Colonic mucosa (tissue), 4 donors: ENCODE results near the gene CACNA2D1. TPM values are rescaled to one million over a fixed set of nuclear protein-coding genes. Genes with fewer than 3 reads are reported as not detected.

ENCODE experiments used
- DNase-seq: peaks from one replicate; pipeline ENCODE4 v3.0.0-alpha.2; 2020
- H3K27ac ChIP-seq: fragments of 200-600 bp; one replicate; pipeline ENCODE4 v1.8.0; 2021
- H3K27me3 ChIP-seq: fragments of 200-600 bp; one replicate; pipeline ENCODE4 v1.8.0; 2021
- H3K36me3 ChIP-seq: fragments of 200-600 bp; one replicate; pipeline ENCODE4 v1.8.0; 2021
- H3K4me1 ChIP-seq: fragments of 200-600 bp; one replicate; pipeline ENCODE4 v1.8.0; 2021; ENCODE audit warnings: mild to moderate bottlenecking
- H3K4me3 ChIP-seq: fragments of 200-600 bp; one replicate; pipeline ENCODE4 v1.8.0; 2021
- H3K9ac ChIP-seq, 2 donors: one replicate each; pipeline ENCODE4 v1.7.0; 2013; ENCODE audit warnings: control low read depth in 2 of 2, low read depth in 2 of 2, low read length in 2 of 2
- H3K9me3 ChIP-seq: fragments of 200-600 bp; one replicate; pipeline ENCODE4 v1.8.0; 2021
- CTCF ChIP-seq: fragments of 200-600 bp; IDR thresholded peaks from one replicate; pipeline ENCODE4 v1.8.0; 2022; ENCODE audit warnings: antibody characterized with exemption, mild to moderate bottlenecking
- intact Hi-C: fragments of 100-400 bp; cut with DNase I; formaldehyde crosslinking; loops from one replicate; pipeline ENCODE4 v1.14.1; 2022
- total RNA-seq, 2 donors: library from RNA; stranded (reverse); fragmentation: NEBNext Ultra II Directional in 1 of 2; extraction: Animal tissue kit (Norgen Biotek cat#: 25700) in 1 of 2; gene quantifications; one replicate each; pipeline ENCODE4 v1.2.1, GENCODE V29; 2021
- donor health status: healthy.
- donor health status: DM: no; HTN: no; CAD: no.
- donor health status: DM: no; HTN: no; CAD: no.

CACNA2D1 gene
- total RNA-seq, 2 donors from 2014 or later, result 1.4 to 9.3 TPM

DNA sequence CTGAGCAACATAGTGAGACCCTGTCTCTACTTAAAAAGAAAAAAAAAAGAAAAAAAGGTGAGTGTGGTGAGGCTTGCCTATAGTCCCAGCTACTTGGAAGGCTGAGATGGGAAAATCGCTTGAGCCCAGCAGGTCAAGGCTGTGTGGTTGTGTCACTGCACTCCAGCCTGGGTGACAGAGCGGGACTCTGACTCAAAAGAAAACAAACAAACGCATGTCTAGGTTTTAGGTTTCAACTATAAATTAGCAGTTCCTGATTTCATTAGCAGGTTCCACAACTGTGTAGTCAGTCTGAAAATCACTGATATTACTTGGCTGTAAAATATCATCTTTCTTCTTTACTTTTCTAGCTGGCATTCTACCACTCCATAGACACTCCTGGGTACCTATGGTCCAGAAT, 518.0 kb downstream of the CACNA2D1 start:
- Histone ChIP-seq H3K9me3 (no peaks in the 10 kb centered on the region), H3K27me3 (no peaks in the 10 kb centered on the region), H3K36me3 (no peaks in the 10 kb centered on the region), H3K4me3 (no peak overlapping the region), H3K4me1 (no peaks in the 10 kb centered on the region), H3K9ac (no peak overlapping the region), H3K27ac (no peak overlapping the region)
- intact Hi-C loops, result no loop called here
- no peak for TF ChIP-seq CTCF
- DNase-seq, result no peak

- Histone ChIP-seq H3K9me3 (no peaks in the 10 kb centered on the region), H3K9ac (no peak overlapping the region), H3K36me3 (no peaks in the 10 kb centered on the region), H3K4me1 (no peaks in the 10 kb centered on the region), H3K27ac (no peak overlapping the region), H3K4me3 (no peak overlapping the region), H3K27me3 (no peaks in the 10 kb centered on the region)
- intact Hi-C loops, result no loop called here
- TF ChIP-seq CTCF, result no peak
- no peak for DNase-seq
Measured at GRCh38 chr7:81924494-81924893, 519.1 kb downstream of the CACNA2D1 start.

DNA sequence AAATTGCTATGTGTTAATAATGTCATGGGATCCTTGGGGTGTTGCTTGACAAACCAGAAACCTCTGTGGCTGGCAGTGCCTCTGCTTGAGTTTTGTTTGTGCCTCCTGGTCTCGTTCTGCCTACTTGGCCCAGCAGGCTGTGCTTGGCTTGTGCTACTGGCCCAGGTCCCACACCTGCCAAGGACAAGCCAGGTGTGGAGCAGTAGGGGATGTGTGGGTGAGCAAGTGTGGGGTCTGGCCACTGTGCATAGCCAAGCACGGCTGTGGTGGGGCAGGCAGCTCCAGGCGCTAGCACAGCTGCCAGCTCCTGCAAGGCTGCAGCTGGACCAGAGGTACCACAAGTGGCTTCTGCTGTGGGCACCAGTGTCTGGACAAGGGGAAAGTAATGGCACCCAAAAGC, 524.1 kb downstream of the CACNA2D1 start:
- Histone ChIP-seq H3K27me3 (no peaks in the 10 kb centered on the region), H3K9ac (no peak overlapping the region), H3K36me3 (no peaks in the 10 kb centered on the region), H3K4me1 (no peaks in the 10 kb centered on the region), H3K27ac (no peak overlapping the region), H3K4me3 (no peak overlapping the region), H3K9me3 (no peaks in the 10 kb centered on the region)
- TF ChIP-seq CTCF, result no peak
- DNase-seq, result no peak
- intact Hi-C loops, result no loop called here

DNA sequence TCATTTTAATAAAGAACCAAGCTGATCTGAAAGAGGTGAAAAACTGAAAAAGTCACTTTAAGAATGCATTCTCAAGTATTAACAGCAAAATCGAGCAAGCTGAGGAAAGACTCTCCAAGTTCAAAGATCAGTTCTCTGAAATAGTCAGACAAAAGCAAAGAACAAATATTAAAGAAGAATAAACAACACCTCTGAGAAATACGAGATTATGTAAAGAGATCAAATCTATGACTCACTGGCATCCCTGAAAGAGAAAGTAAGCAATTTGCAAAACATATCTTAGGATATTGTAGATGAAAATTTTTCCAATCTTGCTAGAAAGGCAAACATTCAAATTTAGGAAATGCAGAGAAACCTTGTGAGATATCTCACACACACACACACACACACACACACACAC, 535.4 kb downstream of the CACNA2D1 start:
- intact Hi-C loops, result no loop called here
- TF ChIP-seq CTCF, result no peak

GRCh38 chr7:81903115-81903514, 540.5 kb downstream of the CACNA2D1 start:
- DNase-seq, result no peak
- Histone ChIP-seq H3K9me3 (no peaks in the 10 kb centered on the region), H3K36me3 (no peaks in the 10 kb centered on the region), H3K27ac (no peak overlapping the region), H3K9ac (no peak overlapping the region), H3K27me3 (no peaks in the 10 kb centered on the region), H3K4me3 (no peak overlapping the region), H3K4me1 (no peaks in the 10 kb centered on the region)
- no peak for TF ChIP-seq CTCF
- intact Hi-C loops, result no loop called here

More for the DNA sequence above, 535.4 kb downstream of the CACNA2D1 start:
- H3K9ac ChIP-seq, result no peak overlapping the region
- no peaks in the 10 kb centered on the region for H3K4me1 ChIP-seq
- DNase-seq, result no peak
- H3K4me3 ChIP-seq, result no peak overlapping the region
- no peaks in the 10 kb centered on the region for H3K36me3 ChIP-seq
- no peaks in the 10 kb centered on the region for H3K27me3 ChIP-seq
- H3K9me3 ChIP-seq, result no peaks in the 10 kb centered on the region
- no peak overlapping the region for H3K27ac ChIP-seq

DNA sequence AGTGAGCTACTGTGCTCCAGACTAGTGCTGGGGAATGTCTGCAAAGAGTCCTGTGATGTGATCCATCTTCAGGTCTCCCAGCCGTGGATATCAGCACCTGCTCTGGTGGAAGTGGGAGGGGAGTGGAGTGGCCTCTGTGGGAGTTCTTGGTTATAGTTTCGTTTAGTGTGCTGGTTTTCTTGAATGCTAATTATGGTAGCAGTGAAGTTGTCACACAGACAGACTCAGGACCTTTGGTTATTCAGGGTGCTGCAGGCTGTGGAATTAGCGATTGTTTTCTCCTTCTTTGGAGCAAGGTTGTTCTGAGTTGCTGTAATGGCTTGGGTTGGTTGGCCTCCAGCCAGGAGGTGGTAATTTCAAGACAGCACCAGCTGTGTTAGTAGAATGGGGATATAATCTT, 541.0 kb downstream of the CACNA2D1 start:
- Histone ChIP-seq H3K27me3 (no peaks in the 10 kb centered on the region), H3K9ac (no peak overlapping the region), H3K4me1 (no peaks in the 10 kb centered on the region), H3K9me3 (no peaks in the 10 kb centered on the region), H3K4me3 (no peak overlapping the region), H3K36me3 (no peaks in the 10 kb centered on the region), H3K27ac (no peak overlapping the region)
- TF ChIP-seq CTCF, result no peak
- intact Hi-C loops, result no loop called here
- no peak for DNase-seq
